ENCODE measurements around the gene SNTG2.

Gene SNTG2

DNA sequence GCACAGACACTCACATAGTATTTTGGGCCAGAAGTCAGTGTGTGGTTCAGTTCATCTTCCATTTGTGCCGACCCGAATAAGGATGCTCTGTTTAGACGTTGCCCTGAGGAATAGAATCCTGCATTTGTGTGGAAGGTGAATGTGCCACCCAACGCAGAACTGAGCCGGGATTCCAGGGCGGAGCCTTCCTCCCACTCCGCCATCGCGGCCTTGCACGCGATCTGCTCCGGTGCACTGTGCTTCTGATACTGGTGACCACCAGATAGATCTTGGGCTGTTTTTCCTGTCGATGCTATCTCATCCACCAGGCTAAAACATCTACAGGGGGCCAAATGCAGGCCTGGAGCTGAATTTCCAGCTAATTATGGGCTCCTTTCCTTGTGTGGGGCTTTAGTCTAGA lies 29.6 kb upstream of the SNTG2 start:
- ATAC-seq, result no peak
- H3K36me3 Mint-ChIP-seq, result no peaks in the 10 kb centered on the region

GRCh38 chr2:922185-922584 lies 28.5 kb upstream of the SNTG2 start:
- Mint-ChIP-seq H3K4me1 (no peaks in the 10 kb centered on the region), H3K4me3 (no peak overlapping the region), H3K36me3 (no peaks in the 10 kb centered on the region), H3K9me3 (no peaks in the 10 kb centered on the region), H3K27ac (no peak overlapping the region)
- DNase-seq (ENCODE audit: low spot score in 2 of 2) (no peak), ATAC-seq (peak; percentile 46)

More for the DNA sequence above, 29.6 kb upstream of the SNTG2 start:
- H3K9me3 Mint-ChIP-seq, result no peaks in the 10 kb centered on the region
- no peaks in the 10 kb centered on the region for H3K4me1 Mint-ChIP-seq
- no peak overlapping the region for H3K27ac Mint-ChIP-seq
- DNase-seq (ENCODE audit: low spot score in 2 of 2), result no peak
- H3K4me3 Mint-ChIP-seq, result no peak overlapping the region

- DNase-seq (ENCODE audit: low spot score in 2 of 2), result no peak
- no peaks in the 10 kb centered on the region for H3K4me1 Mint-ChIP-seq
- no peaks in the 10 kb centered on the region for H3K36me3 Mint-ChIP-seq
- no peak overlapping the region for H3K27ac Mint-ChIP-seq
- H3K4me3 Mint-ChIP-seq, result no peak overlapping the region
- no peaks in the 10 kb centered on the region for H3K9me3 Mint-ChIP-seq
- ATAC-seq, result no peak
These were observed 26.6 kb upstream of the SNTG2 start for GRCh38 chr2:923832-924601.

DNA sequence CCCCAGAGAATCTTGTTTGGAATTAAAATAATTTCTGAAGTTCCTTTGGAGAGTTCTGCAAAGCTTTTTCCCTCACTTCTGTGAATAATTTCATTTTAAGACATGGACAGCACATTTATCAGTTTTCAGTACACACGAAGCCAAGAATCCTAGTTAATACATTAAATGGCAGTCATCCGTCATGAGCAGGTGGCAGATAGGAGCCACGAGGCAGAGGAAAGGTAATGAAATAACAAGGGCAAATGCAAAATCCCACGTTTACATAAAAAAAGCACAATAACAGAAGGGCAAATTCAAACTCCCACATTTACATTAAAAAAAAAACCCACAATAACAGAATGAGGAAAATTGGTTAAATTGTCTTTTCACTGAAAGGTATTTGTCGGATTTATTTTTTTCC lies 25.9 kb upstream of the SNTG2 start:
- H3K27ac Mint-ChIP-seq, result no peak overlapping the region
- H3K9me3 Mint-ChIP-seq, result no peaks in the 10 kb centered on the region
- H3K4me1 Mint-ChIP-seq, result no peaks in the 10 kb centered on the region
- ATAC-seq (no peak), DNase-seq (ENCODE audit: low spot score in 2 of 2) (no peak)
- no peaks in the 10 kb centered on the region for H3K36me3 Mint-ChIP-seq
- no peak overlapping the region for H3K4me3 Mint-ChIP-seq

GRCh38 chr2:925309-925708 lies 25.3 kb upstream of the SNTG2 start:
- H3K4me3 Mint-ChIP-seq, result no peak overlapping the region
- H3K4me1 Mint-ChIP-seq, result no peaks in the 10 kb centered on the region
- H3K36me3 Mint-ChIP-seq, result no peaks in the 10 kb centered on the region
- no peak overlapping the region for H3K27ac Mint-ChIP-seq
- DNase-seq (ENCODE audit: low spot score in 2 of 2) (no peak), ATAC-seq (no peak)
- H3K9me3 Mint-ChIP-seq, result no peaks in the 10 kb centered on the region

DNA sequence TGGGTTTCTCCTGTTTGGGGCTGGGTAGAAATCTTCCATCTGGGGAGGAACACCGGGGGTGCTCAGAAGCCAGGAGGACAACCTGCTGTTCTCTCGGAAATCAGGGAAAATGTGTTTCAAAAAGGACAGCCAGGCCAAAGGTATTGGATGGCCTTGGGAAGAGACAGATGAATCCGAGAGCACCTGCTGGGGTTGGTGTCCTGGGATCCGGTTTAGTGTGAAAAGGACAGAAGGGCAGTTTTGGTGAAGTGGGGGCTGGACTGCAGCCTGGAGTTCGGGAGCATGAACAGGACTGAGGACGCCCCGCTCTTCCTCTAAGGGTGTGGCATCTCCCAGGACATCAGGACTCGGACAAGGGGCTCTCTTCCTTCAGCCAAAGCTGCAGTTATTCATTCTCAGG lies 24.9 kb upstream of the SNTG2 start:
- Mint-ChIP-seq H3K4me1 (no peaks in the 10 kb centered on the region), H3K4me3 (no peak overlapping the region), H3K9me3 (no peaks in the 10 kb centered on the region), H3K36me3 (no peaks in the 10 kb centered on the region), H3K27ac (no peak overlapping the region)
- no peak for DNase-seq (ENCODE audit: low spot score in 2 of 2)
- no peak for ATAC-seq

GRCh38 chr2:926259-926793 lies 24.3 kb upstream of the SNTG2 start:
- Mint-ChIP-seq H3K36me3 (no peaks in the 10 kb centered on the region), H3K9me3 (no peaks in the 10 kb centered on the region), H3K4me1 (no peaks in the 10 kb centered on the region), H3K27ac (no peak overlapping the region), H3K4me3 (no peak overlapping the region)
- DNase-seq (ENCODE audit: low spot score in 2 of 2) (no peak), ATAC-seq (no peak)

DNA sequence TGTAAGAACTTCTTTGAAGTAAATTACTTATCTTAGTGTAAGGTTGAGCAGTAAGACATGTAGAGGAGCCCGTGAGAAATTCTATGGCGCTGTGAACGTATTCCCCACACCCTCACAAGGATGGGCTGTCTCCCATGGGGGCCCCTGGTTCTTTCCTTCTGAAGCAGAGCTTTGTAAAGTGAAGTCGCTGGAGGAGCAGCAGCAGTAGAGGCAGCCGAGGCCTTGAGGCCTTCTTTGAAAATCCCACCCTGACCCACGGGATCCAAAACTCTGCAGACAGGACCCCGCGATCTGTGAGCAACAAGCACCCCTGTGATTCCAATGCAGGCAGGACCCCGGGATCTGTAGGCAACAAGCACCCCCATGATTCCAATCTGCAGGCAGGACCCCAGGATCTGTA lies 23.8 kb upstream of the SNTG2 start:
- H3K4me3 Mint-ChIP-seq, result no peak overlapping the region
- no peaks in the 10 kb centered on the region for H3K36me3 Mint-ChIP-seq
- no peak for DNase-seq (ENCODE audit: low spot score in 2 of 2)
- H3K4me1 Mint-ChIP-seq, result no peaks in the 10 kb centered on the region
- no peaks in the 10 kb centered on the region for H3K9me3 Mint-ChIP-seq
- H3K27ac Mint-ChIP-seq, result no peak overlapping the region
- ATAC-seq, result no peak

DNA sequence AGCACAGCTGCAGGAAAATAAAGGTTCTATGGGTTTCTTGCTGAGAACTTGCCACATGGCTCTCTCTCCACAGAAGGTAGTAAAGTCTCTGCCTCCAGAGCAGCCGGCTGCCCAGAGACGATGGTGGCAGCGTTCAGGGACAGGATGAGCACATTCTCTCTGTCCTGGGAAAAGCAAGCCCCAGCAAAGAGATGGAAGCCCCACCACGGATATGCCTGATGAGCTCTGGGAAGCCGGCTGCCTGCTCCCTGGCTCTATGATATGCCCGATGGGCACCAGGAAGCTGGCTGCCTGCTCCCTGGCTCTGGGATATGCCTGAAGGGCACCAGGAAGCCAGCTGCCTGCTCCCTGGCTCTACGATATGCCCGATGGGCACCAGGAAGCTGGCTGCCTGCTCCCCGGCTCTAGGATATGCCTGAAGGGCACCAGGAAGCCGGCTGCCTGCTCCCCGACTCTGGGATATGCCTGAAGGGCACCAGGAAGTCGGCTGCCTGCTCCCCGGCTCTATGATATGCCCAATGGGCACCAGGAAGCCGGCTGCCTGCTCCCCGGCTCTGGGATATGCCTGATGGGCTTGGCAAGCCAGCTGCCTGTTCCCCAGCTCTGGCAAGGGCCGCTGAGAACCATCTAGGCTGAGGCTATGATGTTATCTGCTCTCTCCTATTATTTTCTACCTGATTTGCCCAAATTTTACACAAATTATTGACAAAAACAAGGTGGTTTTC lies 21.5 kb upstream of the SNTG2 start:
- H3K4me1 Mint-ChIP-seq, result no peaks in the 10 kb centered on the region
- H3K4me3 Mint-ChIP-seq, result no peak overlapping the region
- no peaks in the 10 kb centered on the region for H3K9me3 Mint-ChIP-seq
- no peak overlapping the region for H3K27ac Mint-ChIP-seq
- DNase-seq (ENCODE audit: low spot score in 2 of 2) (no peak), ATAC-seq (no peak)
- H3K36me3 Mint-ChIP-seq, result no peaks in the 10 kb centered on the region

DNA sequence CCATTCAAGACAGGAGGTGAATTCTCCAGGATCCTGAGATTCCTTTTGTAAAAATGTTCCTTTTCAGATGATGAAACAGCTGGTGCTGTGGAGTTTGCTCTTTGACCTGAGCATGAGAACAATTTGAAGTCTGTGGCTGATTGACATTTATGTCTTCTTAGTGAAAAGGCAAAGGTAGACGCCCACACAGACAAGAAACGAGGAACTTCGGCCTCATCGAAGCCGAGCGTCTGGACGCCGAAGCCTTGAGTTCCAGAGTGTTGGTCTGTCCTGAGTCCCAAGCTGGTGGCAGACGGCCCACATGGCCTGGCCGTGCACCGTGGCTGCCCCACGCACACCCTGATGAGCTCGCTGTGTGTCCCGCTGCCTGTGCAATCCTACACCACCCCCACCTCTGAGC lies 20.7 kb upstream of the SNTG2 start:
- Mint-ChIP-seq H3K27ac (no peak overlapping the region), H3K36me3 (no peaks in the 10 kb centered on the region), H3K4me1 (no peaks in the 10 kb centered on the region), H3K4me3 (no peak overlapping the region), H3K9me3 (no peaks in the 10 kb centered on the region)
- DNase-seq (ENCODE audit: low spot score in 2 of 2), result no peak
- ATAC-seq, result no peak

GRCh38 chr2:930935-931334 lies 19.7 kb upstream of the SNTG2 start:
- H3K36me3 Mint-ChIP-seq, result no peaks in the 10 kb centered on the region
- H3K4me1 Mint-ChIP-seq, result no peaks in the 10 kb centered on the region
- H3K27ac Mint-ChIP-seq, result no peak overlapping the region
- DNase-seq (ENCODE audit: low spot score in 2 of 2), result no peak
- ATAC-seq, result no peak
- H3K4me3 Mint-ChIP-seq, result no peak overlapping the region
- H3K9me3 Mint-ChIP-seq, result no peaks in the 10 kb centered on the region

- H3K27ac Mint-ChIP-seq, result no peak overlapping the region
- no peak overlapping the region for H3K4me3 Mint-ChIP-seq
- H3K36me3 Mint-ChIP-seq, result no peaks in the 10 kb centered on the region
- DNase-seq (ENCODE audit: low spot score in 2 of 2) (no peak), ATAC-seq (no peak)
- H3K4me1 Mint-ChIP-seq, result no peaks in the 10 kb centered on the region
- H3K9me3 Mint-ChIP-seq, result no peaks in the 10 kb centered on the region
These were observed 18.1 kb upstream of the SNTG2 start for GRCh38 chr2:932320-933115.

- DNase-seq (ENCODE audit: low spot score in 2 of 2) (no peak), ATAC-seq (no peak)
- no peak overlapping the region for H3K4me3 Mint-ChIP-seq
- no peaks in the 10 kb centered on the region for H3K4me1 Mint-ChIP-seq
- no peaks in the 10 kb centered on the region for H3K36me3 Mint-ChIP-seq
- no peaks in the 10 kb centered on the region for H3K9me3 Mint-ChIP-seq
- no peak overlapping the region for H3K27ac Mint-ChIP-seq
These were observed 16.8 kb upstream of the SNTG2 start for GRCh38 chr2:933734-934295.

GRCh38 chr2:937530-937929 lies 13.1 kb upstream of the SNTG2 start:
- Mint-ChIP-seq H3K27ac (no peak overlapping the region), H3K4me3 (no peak overlapping the region), H3K4me1 (no peaks in the 10 kb centered on the region), H3K36me3 (no peaks in the 10 kb centered on the region), H3K9me3 (no peaks in the 10 kb centered on the region)
- DNase-seq (ENCODE audit: low spot score in 2 of 2), result no peak
- ATAC-seq, result no peak
